ENCODE measurements around the gene LRRC71.

- TF ChIP-seq GATA2 (IDR thresholded peaks at IDR 0.05; ENCODE audit: low read depth, low read length) (no peak), GATA3 (IDR thresholded peaks at IDR 0.05; ENCODE audit: low read depth, low read length) (no peak)
Measured at GRCh38 chr1:156942576-156942975, 22.1 kb downstream of the LRRC71 start.

All from SH-SY5Y (cell line).